K562 (cell line): ENCODE measurements around the gene ACSF3. TPM values are rescaled to one million over a fixed set of nuclear protein-coding genes. Genes with fewer than 3 reads are reported as not detected.

Experiments
- ATAC-seq: fragments of 200-7000 bp; cut with Tn5 transposase; 3 replicates; pipeline ENCODE4 v1.9.1; 2020; ENCODE audit warnings: moderate library complexity
- BruUV-seq: library from RNA; stranded (reverse); fragments of 400-500 nt; replicated peaks from 2 replicates; lab custom pipeline; 2021; lab: Mats Ljungman, UMichigan
- CTCF ChIA-PET: fragments of 300-600 bp; formaldehyde crosslinking; extraction: SDS; loops from one replicate; lab custom pipeline; 2021; ENCODE audit warnings: low intra/inter-chr PET ratio; lab: Yijun Ruan, JAX
- POLR2A ChIA-PET: fragments of 300-600, 350-650 bp; sonication (Branson Sonifier 250); formaldehyde crosslinking; extraction: SDS; loops from one replicate; lab custom pipeline; 2021; ENCODE audit warnings: antibody characterized with exemption, inconsistent platforms; lab: Yijun Ruan, JAX
- DNase-seq, 4 experiments: peaks; one replicate each; pipeline versions ENCODE4 v3.0.0 to v3.0.0-alpha.2; 2011 to 2018; ENCODE audit warnings: low spot score in 3 of 4, mixed read lengths in 3 of 4; ENCODE audit errors: extremely low read depth in 1 of 4
- FAIRE-seq: peaks from 2 replicates; lab custom pipeline; 2011; peaks lifted over from hg19 to GRCh38; lab: Jason Lieb, UNC
- H2AFZ ChIP-seq: 2 replicates; pipeline ENCODE4 v1.6.0; 2011; ENCODE audit warnings: low read depth, low read length, control low read depth, inconsistent platforms
- H3K27ac ChIP-seq: fragments of 200-600 bp; 3 replicates; pipeline ENCODE4 v1.8.0; 2011; ENCODE audit warnings: low read depth, mild to moderate bottlenecking, control low read depth, inconsistent platforms, low read length, moderate library complexity, mixed read lengths; ENCODE audit errors: extremely low read depth
- H3K27me3 ChIP-seq, 2 experiments: fragments of 300-600 bp in 1 of 2; 2 replicates in 1 of 2; 3 replicates in 1 of 2; pipeline versions ENCODE4 v1.6.0 to v1.8.0; 2011; ENCODE audit warnings: inconsistent platforms in 2 of 2, low read length in 2 of 2, mild to moderate bottlenecking in 1 of 2, mixed read lengths in 1 of 2, moderate library complexity in 1 of 2; ENCODE audit not compliant: control insufficient read depth in 2 of 2, insufficient read depth in 2 of 2
- H3K36me3 ChIP-seq: fragments of 300-600 bp; 3 replicates; pipeline ENCODE4 v1.8.0; 2011; ENCODE audit warnings: mild to moderate bottlenecking, low read length, inconsistent platforms; ENCODE audit not compliant: control insufficient read depth, insufficient read depth
- H3K4me1 ChIP-seq, 2 experiments: fragments of 200-600 bp in 1 of 2; replicated peaks in 1 of 2; 2 replicates in 1 of 2; 3 replicates in 1 of 2; pipeline versions ENCODE4 v1.5.1 to v1.8.0; 2011; ENCODE audit warnings: inconsistent platforms in 2 of 2, low read length in 2 of 2, mild to moderate bottlenecking in 1 of 2, mixed read lengths in 1 of 2, moderate library complexity in 1 of 2; ENCODE audit not compliant: control insufficient read depth in 2 of 2, insufficient read depth in 2 of 2
- H3K4me2 ChIP-seq: 2 replicates; pipeline ENCODE4 v1.6.1; 2011; ENCODE audit warnings: low read length, control low read depth, inconsistent platforms, mixed read lengths; ENCODE audit not compliant: insufficient read depth
- H3K4me3 ChIP-seq: fragments of 200-600 bp; sonication (generic), shearing (Covaris generic); 2 replicates; pipeline ENCODE4 v1.5.1; 2016; ENCODE audit warnings: control low read depth, inconsistent platforms
- H3K79me2 ChIP-seq: fragments of 200-600 bp; 3 replicates; pipeline ENCODE4 v1.8.0; 2011; ENCODE audit warnings: low read length, inconsistent platforms; ENCODE audit not compliant: control insufficient read depth, insufficient read depth
- H3K9ac ChIP-seq, 2 experiments: 2 replicates each; pipeline versions ENCODE4 v1.6.0 to v1.6.1; 2011; ENCODE audit warnings: low read depth in 2 of 2, low read length in 2 of 2, control low read depth in 1 of 2, inconsistent platforms in 1 of 2, mild to moderate bottlenecking in 1 of 2, mixed read lengths in 1 of 2; ENCODE audit not compliant: insufficient read depth in 1 of 2
- H3K9me1 ChIP-seq: one replicate; pipeline ENCODE4 v1.6.0; 2011; ENCODE audit warnings: inconsistent platforms, mild to moderate bottlenecking, low read length, moderate library complexity; ENCODE audit not compliant: control insufficient read depth, insufficient read depth
- H3K9me3 ChIP-seq: replicated peaks from 2 replicates; pipeline ENCODE4 v1.5.1; 2011; ENCODE audit warnings: low read depth, low read length, inconsistent platforms; ENCODE audit not compliant: control insufficient read depth, insufficient read depth
- H4K20me1 ChIP-seq: replicated peaks from 2 replicates; pipeline ENCODE4 v1.6.1; 2011; ENCODE audit warnings: low read length, inconsistent platforms, mixed read lengths; ENCODE audit not compliant: control insufficient read depth, insufficient read depth
- CHD2 ChIP-seq: IDR thresholded peaks from 2 replicates; pipeline ENCODE4 v1.6.1; 2011; ENCODE audit warnings: low read depth, low read length
- E2F6 ChIP-seq, 2 experiments: IDR thresholded peaks; 2 replicates each; pipeline ENCODE4 v1.6.1; 2011; ENCODE audit warnings: borderline replicate concordance in 1 of 2, control low read depth in 1 of 2, low read depth in 1 of 2, low read length in 1 of 2, mild to moderate bottlenecking in 1 of 2, mixed read lengths in 1 of 2, moderate library complexity in 1 of 2; ENCODE audit not compliant: insufficient read depth in 1 of 2, insufficient read length in 1 of 2, poor library complexity in 1 of 2, severe bottlenecking in 1 of 2; ENCODE audit errors: extremely low read depth in 1 of 2
- ELF4 ChIP-seq: fragments of 450-650 bp; formaldehyde crosslinking; IDR thresholded peaks from 2 replicates; pipeline ENCODE4 v1.4.0; 2022; ENCODE audit warnings: missing genetic modification characterization
- ETV5 ChIP-seq: sonication (generic); formaldehyde crosslinking; IDR thresholded peaks from 2 replicates; pipeline ENCODE4 v1.4.0; 2020; ENCODE audit warnings: low read depth, mild to moderate bottlenecking, missing genetic modification reagents
- HDAC2 ChIP-seq: fragments of 450-650 bp; IDR thresholded peaks from 2 replicates; pipeline ENCODE4 v1.6.1; 2016; ENCODE audit warnings: mild to moderate bottlenecking
- HNRNPLL ChIP-seq: fragments of 200-400 bp; formaldehyde crosslinking; IDR thresholded peaks from 2 replicates; pipeline ENCODE4 v1.6.1; 2017; ENCODE audit warnings: low read length, low read depth, mild to moderate bottlenecking; ENCODE audit not compliant: poor library complexity, severe bottlenecking
- MEIS2 ChIP-seq: fragments of 450-650 bp; IDR thresholded peaks from 2 replicates; pipeline ENCODE4 v1.6.1; 2014; ENCODE audit warnings: mild to moderate bottlenecking; ENCODE audit not compliant: partially characterized antibody
- MTA3 ChIP-seq: fragments of 450-650 bp; formaldehyde crosslinking; IDR thresholded peaks from 2 replicates; pipeline ENCODE4 v1.6.1; 2017; ENCODE audit warnings: mild to moderate bottlenecking, borderline replicate concordance
- RBM25 ChIP-seq: fragments of 200-400 bp; formaldehyde crosslinking; IDR thresholded peaks from 2 replicates; pipeline ENCODE4 v1.6.1; 2018; ENCODE audit warnings: low read length, low read depth, moderate library complexity; ENCODE audit not compliant: severe bottlenecking
- RCOR1 ChIP-seq, 2 experiments: IDR thresholded peaks; 2 replicates each; pipeline ENCODE4 v1.6.1; 2012; ENCODE audit warnings: low read depth in 2 of 2, low read length in 2 of 2, borderline replicate concordance in 1 of 2, improper control_type of control experiment in 1 of 2
- RUNX1 ChIP-seq: sonication (generic); IDR thresholded peaks from 2 replicates; pipeline ENCODE4 v1.6.1; 2016; ENCODE audit warnings: antibody characterized with exemption, low read depth
- STAT5A ChIP-seq: IDR thresholded peaks from 2 replicates; pipeline ENCODE4 v1.6.1; 2012; ENCODE audit warnings: low read length, inconsistent platforms, borderline replicate concordance
- ZNF140 ChIP-seq: fragments of 250-450 bp; sonication (Bioruptor Pico); IDR thresholded peaks from 2 replicates; pipeline ENCODE4 v1.8.0; 2021; ENCODE audit warnings: moderate library complexity, mild to moderate bottlenecking, inconsistent platforms
- ZNF583 ChIP-seq: fragments of 250-450 bp; sonication (Bioruptor Pico); IDR thresholded peaks from 2 replicates; pipeline ENCODE4 v1.4.0; 2020
- ZNF707 ChIP-seq: fragments of 250-450 bp; sonication (Bioruptor Pico); conservative IDR thresholded peaks from 2 replicates; pipeline ENCODE4 v1.8.0; 2022; ENCODE audit warnings: inconsistent platforms, mild to moderate bottlenecking, moderate library complexity
- ZNF780A ChIP-seq: fragments of 250-450 bp; sonication (Bioruptor Pico); IDR thresholded peaks from 2 replicates; pipeline ENCODE4 v1.5.0; 2021; ENCODE audit warnings: mild to moderate bottlenecking
- WGBS: fragments of 100-300 bp; shearing (Covaris generic); methylation state at CpG from one replicate; pipeline ENCODE4 v1.1.6; 2016; ENCODE audit warnings: low coverage, mixed read lengths; ENCODE audit not compliant: insufficient coverage; ENCODE audit errors: missing lambda C conversion rate; 5-methylcytosine and 5-hydroxymethylcytosine counted together
- in situ Hi-C: fragments of 300-500 bp; cut with MboI; formaldehyde crosslinking; loops from 4 replicates; pipeline ENCODE4 v1.15.0; 2018; ENCODE audit warnings: inconsistent platforms, mixed read lengths
- intact Hi-C: fragments of 100-400 bp; cut with micrococcal nuclease; formaldehyde crosslinking; loops from 2 replicates; pipeline ENCODE4 v1.14.2; 2022
- polyA plus RNA-seq, 8 experiments: library from polyadenylated mRNA; depleted of rRNA in 4 of 8; stranded (reverse) in 5 of 8; unstranded in 3 of 8; fragments of >200 nt; fragmentation: Nextera tagmentation in 2 of 8; fragmentation: Illumina TruSeq in 1 of 8; extraction: Ambion mirVana in 2 of 8; extraction: Trizol in 1 of 8; gene quantifications; 2 replicates each; pipeline versions ENCODE4 v1.2.1 to v1.2.3, GENCODE V29; 2011 to 2014; ENCODE audit warnings: inconsistent platforms in 1 of 8, missing spikeins in 1 of 8
- total RNA-seq, 7 experiments: library from RNA; depleted of rRNA in 6 of 7; stranded (reverse); fragments of >200 nt in 6 of 7; fragmentation: Illumina TruSeq in 2 of 7; extraction: Trizol in 2 of 7; gene quantifications; 2 replicates each; pipeline versions ENCODE4 v1.2.1 to v1.2.3, GENCODE V29; 2011 to 2021; ENCODE audit warnings: low replicate concordance in 1 of 7

ACSF3 gene
- total and polyA plus RNA-seq, 9 of the 15 experiments (the other 6 are each of a cell fraction or from before 2014, with no cell fraction given) = 0.77 to 32.8 (median 14.7) TPM

GRCh38 chr16:89072548-89073130 is 21.0 kb upstream of the ACSF3 start:
- no peak overlapping the region for H3K4me2 ChIP-seq
- DNase-seq (no peak), FAIRE-seq (no peak), ATAC-seq (no peak)
- H4K20me1 ChIP-seq = no peaks in the 10 kb centered on the region
- BruUV-seq = no TSS peak
- CTCF ChIA-PET = interaction anchor here (0.5 kb wide), 1 partner anchor 261 kb away, joined by 3 read pairs; the partner anchor contains the start of gene APRT
- peaks cover 22% of the 10 kb centered on the region for H3K9me3 ChIP-seq
- intact Hi-C loops = no loop called here
- 46% methylated on average over 18 of the region's 22 CpGs for WGBS
- no peak overlapping the region for H3K9ac ChIP-seq
- peaks cover 0 to 34% of the 10 kb centered on the region in 2 experiments; a peak in 3 of 5 replicates for H3K4me1 ChIP-seq
- no peaks in the 10 kb centered on the region for H3K9me1 ChIP-seq
- in situ Hi-C loops = no loop called here
- no peaks in the 10 kb centered on the region for H3K36me3 ChIP-seq
- TF ChIP-seq ZNF140 = no peak
- TF ChIP-seq ELF4 (CRISPR knock-in tag) = no peak
- no peak for TF ChIP-seq RCOR1 (IDR thresholded peaks at IDR 0.05; ENCODE audit: borderline replicate concordance in 1 of 2, low read depth in 2 of 2, low read length in 2 of 2)
- TF ChIP-seq HNRNPLL = no peak
- no peak for TF ChIP-seq HDAC2
- TF ChIP-seq ETV5 (CRISPR knock-in tag) = no peak
- no peak for TF ChIP-seq ZNF583 (CRISPR knock-in tag)
- no peak for TF ChIP-seq E2F6 (IDR thresholded peaks at IDR 0.05; ENCODE audit: borderline replicate concordance in 1 of 2, extremely low read depth in 1 of 2, insufficient read depth in 1 of 2, insufficient read length in 1 of 2, low read depth in 1 of 2, low read length in 1 of 2, poor library complexity in 1 of 2, severe bottlenecking in 1 of 2)
- TF ChIP-seq CHD2 = no peak
- TF ChIP-seq ZNF780A (CRISPR knock-in tag) = no peak
- TF ChIP-seq MEIS2 = no peak
- no peak for TF ChIP-seq ZNF707 (CRISPR knock-in tag)
- no peak for TF ChIP-seq RUNX1
- TF ChIP-seq RBM25 = no peak
- no peak for TF ChIP-seq MTA3
- no peak for TF ChIP-seq STAT5A
- POLR2A ChIA-PET = interaction anchor here (0.6 kb wide), 1 partner anchor 14 kb away, joined by 3 read pairs; no protein-coding TSS in a partner anchor
- H3K27me3 ChIP-seq = peaks cover 2 to 24% of the 10 kb centered on the region in 2 experiments; a peak in 4 of 5 replicates
- no peak overlapping the region for H3K4me3 ChIP-seq
- no peak overlapping the region for H3K27ac ChIP-seq
- H3K79me2 ChIP-seq = no peaks in the 10 kb centered on the region
- no peak overlapping the region for H2AFZ ChIP-seq
